Prostate gland (tissue), 2 donors: Measurements from ENCODE around the gene SS18L1. TPM values are rescaled to one million over a fixed set of nuclear protein-coding genes. Genes with fewer than 3 reads are reported as not detected.

Experiments used
- DNase-seq: peaks from one replicate; pipeline ENCODE4 v3.0.0-alpha.2; 2019; ENCODE audit warnings: low spot score
- H3K27ac ChIP-seq, 2 donors: fragments of 200-600 bp; sonication (generic); 2 replicates each; pipeline ENCODE4 v1.5.1; 2017 to 2019
- H3K27me3 ChIP-seq: fragments of 200-600 bp; sonication (generic); replicated peaks from 2 replicates; pipeline ENCODE4 v1.5.1; 2019; ENCODE audit not compliant: insufficient read depth
- H3K36me3 ChIP-seq, 2 donors: fragments of 200-600 bp; sonication (generic); 1 replicate in 1 of 2; 2 replicates in 1 of 2; pipeline versions ENCODE4 v1.5.1 to v1.8.1; 2017 to 2019
- H3K4me1 ChIP-seq: fragments of 200-600 bp; sonication (generic); replicated peaks from 2 replicates; pipeline ENCODE4 v1.5.1; 2019
- H3K4me3 ChIP-seq, 2 donors: fragments of 200-600 bp; sonication (generic); 2 replicates each; pipeline ENCODE4 v1.5.1; 2017 to 2019
- H3K9me3 ChIP-seq: fragments of 200-600 bp; sonication (generic); 2 replicates; pipeline ENCODE4 v1.5.1; 2017
- POLR2A ChIP-seq: fragments of 450-650 bp; IDR thresholded peaks from one replicate; pipeline ENCODE4 v1.6.1; 2016; ENCODE audit warnings: antibody characterized with exemption, mild to moderate bottlenecking
- POLR2AphosphoS5 ChIP-seq: sonication (generic); formaldehyde crosslinking; IDR thresholded peaks from one replicate; pipeline ENCODE4 v1.6.1; 2017; ENCODE audit warnings: antibody characterized with exemption
- WGBS: methylation state at CpG from one replicate; pipeline ENCODE4 v1.1.5; 2018; 5-methylcytosine and 5-hydroxymethylcytosine counted together
- intact Hi-C: fragments of 100-400 bp; cut with DNase I; formaldehyde crosslinking; loops from one replicate; pipeline ENCODE4 v1.14.2; 2022
- total RNA-seq, 2 donors: library from RNA; depleted of rRNA; stranded (reverse); fragments of >200 nt; gene quantifications; one replicate each; pipeline ENCODE4 v1.1.0, GENCODE V29; 2016
- TF ChIP-seq, protein P1 (sequence below), 4 experiments: fragments of 200-600 bp in 2 of 4; fragments of 450-650 bp in 2 of 4; sonication (generic) in 2 of 4; IDR thresholded peaks; 1 replicate in 3 of 4; 2 replicates in 1 of 4; pipeline ENCODE4 v1.5.1; 2016 to 2019; ENCODE audit warnings: antibody characterized with exemption in 4 of 4, mild to moderate bottlenecking in 2 of 4, moderate library complexity in 2 of 4

The SS18L1 gene
- total RNA-seq, 2 donors from 2014 or later, result 17.9 to 32.7 TPM

DNA sequence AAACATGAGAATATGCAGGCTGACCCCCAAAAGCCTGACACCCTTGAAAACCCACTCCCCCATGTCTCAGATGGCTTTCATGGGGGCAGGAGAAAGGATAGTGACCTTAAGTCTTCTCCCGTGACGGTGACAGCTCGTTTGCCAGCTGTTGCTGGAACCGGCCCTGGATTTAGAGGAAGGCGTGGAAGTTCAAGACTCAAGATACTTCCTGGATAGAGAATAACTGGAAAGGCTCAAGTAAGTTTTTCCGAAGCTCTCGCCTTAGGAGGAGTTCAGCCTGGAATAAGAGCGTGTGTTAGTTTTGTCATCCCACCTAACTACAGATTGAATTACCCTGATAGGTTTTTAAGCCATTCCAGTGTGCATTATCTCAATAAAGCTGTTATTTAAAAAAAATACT lies 27.7 kb downstream of the SS18L1 start:
- H3K9me3 ChIP-seq, result no peaks in the 10 kb centered on the region
- intact Hi-C loops, result no loop called here
- DNase-seq, result no peak
- H3K36me3 ChIP-seq, result no peaks in the 10 kb centered on the region
- no peak overlapping the region for H3K4me3 ChIP-seq
- 90% methylated on average over 8 of the region's 8 CpGs for WGBS
- no peak overlapping the region for H3K27ac ChIP-seq
- H3K27me3 ChIP-seq, result no peaks in the 10 kb centered on the region
- TF ChIP-seq, protein P1, sequence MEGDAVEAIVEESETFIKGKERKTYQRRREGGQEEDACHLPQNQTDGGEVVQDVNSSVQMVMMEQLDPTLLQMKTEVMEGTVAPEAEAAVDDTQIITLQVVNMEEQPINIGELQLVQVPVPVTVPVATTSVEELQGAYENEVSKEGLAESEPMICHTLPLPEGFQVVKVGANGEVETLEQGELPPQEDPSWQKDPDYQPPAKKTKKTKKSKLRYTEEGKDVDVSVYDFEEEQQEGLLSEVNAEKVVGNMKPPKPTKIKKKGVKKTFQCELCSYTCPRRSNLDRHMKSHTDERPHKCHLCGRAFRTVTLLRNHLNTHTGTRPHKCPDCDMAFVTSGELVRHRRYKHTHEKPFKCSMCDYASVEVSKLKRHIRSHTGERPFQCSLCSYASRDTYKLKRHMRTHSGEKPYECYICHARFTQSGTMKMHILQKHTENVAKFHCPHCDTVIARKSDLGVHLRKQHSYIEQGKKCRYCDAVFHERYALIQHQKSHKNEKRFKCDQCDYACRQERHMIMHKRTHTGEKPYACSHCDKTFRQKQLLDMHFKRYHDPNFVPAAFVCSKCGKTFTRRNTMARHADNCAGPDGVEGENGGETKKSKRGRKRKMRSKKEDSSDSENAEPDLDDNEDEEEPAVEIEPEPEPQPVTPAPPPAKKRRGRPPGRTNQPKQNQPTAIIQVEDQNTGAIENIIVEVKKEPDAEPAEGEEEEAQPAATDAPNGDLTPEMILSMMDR (IDR thresholded peaks at IDR 0.05), result no peak
- TF ChIP-seq POLR2A (no peak), POLR2AphosphoS5 (no peak)
- H3K4me1 ChIP-seq, result no peaks in the 10 kb centered on the region

DNA sequence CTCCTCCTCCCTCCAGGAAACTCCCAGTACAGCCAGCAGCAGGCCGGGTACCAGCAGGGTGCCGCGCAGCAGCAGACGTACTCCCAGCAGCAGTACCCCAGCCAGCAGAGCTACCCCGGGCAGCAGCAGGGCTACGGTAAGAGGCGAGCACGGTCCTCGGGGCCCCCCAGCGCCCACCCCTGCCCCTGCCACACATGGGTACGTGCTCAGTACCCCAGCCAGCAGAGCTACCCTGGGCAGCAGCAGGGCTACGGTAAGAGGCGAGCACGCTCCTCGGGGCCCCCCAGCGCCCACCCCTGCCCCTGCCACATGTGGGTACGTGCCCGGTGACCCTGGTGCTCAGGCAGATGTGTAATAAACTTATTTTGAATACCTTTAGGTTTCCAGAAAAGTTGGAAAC lies 29.1 kb downstream of the SS18L1 start:
- no peak for DNase-seq
- H3K36me3 ChIP-seq, result no peaks in the 10 kb centered on the region
- H3K4me3 ChIP-seq, result no peak overlapping the region
- 94% methylated on average over 18 of the region's 18 CpGs for WGBS
- no peak overlapping the region for H3K27ac ChIP-seq
- no peaks in the 10 kb centered on the region for H3K9me3 ChIP-seq
- no peaks in the 10 kb centered on the region for H3K4me1 ChIP-seq
- no peaks in the 10 kb centered on the region for H3K27me3 ChIP-seq
- intact Hi-C loops, result no loop called here
- no peak for TF ChIP-seq POLR2A
- TF ChIP-seq, protein P1 (IDR thresholded peaks at IDR 0.05), result no peak
- no peak for TF ChIP-seq POLR2AphosphoS5

DNA sequence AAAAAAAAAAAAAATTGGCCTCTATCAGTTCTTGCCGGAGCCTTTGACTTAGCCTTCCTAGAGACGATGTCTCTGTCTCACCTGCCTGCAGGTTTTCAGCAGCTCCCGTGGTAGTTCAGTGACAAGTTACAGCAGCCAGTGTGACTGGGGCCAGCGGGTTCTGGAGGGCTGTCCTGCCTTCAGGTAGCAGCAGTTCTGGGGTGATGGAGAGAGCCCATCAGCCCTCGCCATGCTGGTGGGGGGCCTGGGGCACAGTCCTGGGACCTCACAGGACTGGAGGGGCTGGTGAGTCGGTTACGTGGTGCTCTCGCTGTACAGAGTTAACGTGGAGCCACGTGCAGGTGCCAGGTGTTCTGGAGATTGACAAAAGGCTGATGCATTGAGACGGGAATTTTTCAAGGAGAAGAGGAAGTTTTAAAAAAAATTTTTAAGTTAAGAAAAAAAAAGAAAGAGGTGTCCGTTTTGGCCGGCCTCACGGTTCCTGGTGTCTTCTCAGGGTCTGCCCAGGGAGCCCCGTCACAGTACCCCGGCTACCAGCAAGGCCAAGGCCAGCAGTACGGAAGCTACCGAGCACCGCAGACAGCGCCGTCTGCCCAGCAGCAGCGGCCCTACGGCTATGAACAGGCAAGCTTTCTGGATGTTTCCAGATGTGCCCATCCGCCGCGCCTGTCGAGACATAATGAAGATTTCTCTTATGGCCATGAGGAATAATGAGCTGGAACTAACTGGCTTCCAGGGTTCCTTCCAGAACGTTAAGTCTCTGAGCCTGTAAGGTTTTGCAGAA lies 30.6 kb downstream of the SS18L1 start:
- DNase-seq, result no peak
- no peaks in the 10 kb centered on the region for H3K36me3 ChIP-seq
- H3K4me1 ChIP-seq, result no peaks in the 10 kb centered on the region
- no peaks in the 10 kb centered on the region for H3K9me3 ChIP-seq
- intact Hi-C loops, result no loop called here
- H3K27ac ChIP-seq, result no peak overlapping the region
- TF ChIP-seq POLR2A (no peak), POLR2AphosphoS5 (no peak)
- TF ChIP-seq, protein P1 (IDR thresholded peaks at IDR 0.05), result no peak
- no peak overlapping the region for H3K4me3 ChIP-seq
- 95% methylated on average over 28 of the region's 28 CpGs for WGBS
- no peaks in the 10 kb centered on the region for H3K27me3 ChIP-seq

DNA sequence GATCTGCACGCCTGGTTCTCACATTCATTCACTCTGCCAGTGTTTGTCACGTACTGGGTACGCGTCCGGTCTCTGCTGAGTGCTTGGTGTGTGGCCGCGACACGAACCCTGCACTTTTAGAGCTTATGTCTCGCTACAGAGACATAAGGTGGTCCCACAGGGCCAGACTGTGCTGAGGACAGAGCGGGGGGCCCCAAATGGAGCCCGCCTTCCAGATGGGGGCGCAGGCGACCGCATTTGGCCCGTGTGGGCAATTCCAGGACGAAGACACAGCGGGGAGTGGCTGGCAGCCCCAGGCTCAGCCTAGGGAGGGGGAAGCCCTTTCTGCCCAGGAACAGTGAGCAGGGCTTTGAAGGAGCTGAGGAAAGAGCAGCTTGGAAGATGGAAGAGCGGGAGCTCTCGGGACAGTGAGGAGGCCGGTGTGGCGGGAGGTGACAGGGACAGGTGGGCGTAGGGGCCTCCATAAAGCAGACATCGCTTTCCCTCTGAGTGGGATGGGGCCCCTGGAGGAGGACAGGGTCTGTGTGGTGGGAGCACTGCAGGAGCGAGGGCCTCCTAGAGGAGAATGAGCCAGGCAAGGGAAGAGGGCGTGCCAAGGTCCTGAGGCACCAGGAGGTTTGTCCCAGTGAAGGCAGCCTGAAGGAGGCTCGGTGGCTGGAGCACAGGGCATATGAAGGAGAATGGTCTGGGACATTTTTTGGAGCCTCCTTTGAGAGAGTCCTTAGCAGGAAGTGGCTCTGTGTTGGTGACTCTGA lies 31.5 kb downstream of the SS18L1 start:
- H3K4me3 ChIP-seq, result no peak overlapping the region
- no peaks in the 10 kb centered on the region for H3K27me3 ChIP-seq
- H3K36me3 ChIP-seq, result no peaks in the 10 kb centered on the region
- WGBS, result 96% methylated on average over 26 of the region's 26 CpGs
- TF ChIP-seq, protein P1 (IDR thresholded peaks at IDR 0.05), result no peak
- no peak for TF ChIP-seq POLR2A
- no peak for DNase-seq
- intact Hi-C loops, result no loop called here
- no peak overlapping the region for H3K27ac ChIP-seq
- H3K4me1 ChIP-seq, result no peaks in the 10 kb centered on the region
- no peaks in the 10 kb centered on the region for H3K9me3 ChIP-seq
